Cerebellar nuclear complex (tissue), 1 donor: ENCODE results near the gene XPO5.
"Not testable (repeated sequence)": the region's sequence is repeated elsewhere in the genome, so short reads cannot be mapped to it uniquely, and the experiment has no call there.

Experiments
- DNase-seq, 2 experiments: peaks; one replicate each; lab custom pipeline; 2025; lab: John Stamatoyannopoulos, UW

Gene XPO5

GRCh38 chr6:43575772-43576551 lies at the start of gene XPO5, which contains the start of gene POLH:
TSS of gene XPO5 (minus strand) at chr6:43576038. CDS start at chr6:43575864, 174 bp downstream.
TSS of gene POLH (plus strand) at chr6:43576185. CDS start at chr6:43582320, 6,135 bp downstream.
- DNase-seq: peak; percentile 18 to 47

GRCh38 chr6:43625393-43625992 lies 49.7 kb upstream of the XPO5 start:
- DNase-seq: no peak

GRCh38 chr6:43624786-43625288 lies 49.0 kb upstream of the XPO5 start:
- DNase-seq: no peak

- DNase-seq: no peak
These were observed 48.3 kb upstream of the XPO5 start for GRCh38 chr6:43623880-43624785.

GRCh38 chr6:43622541-43622940 lies 46.7 kb upstream of the XPO5 start:
- DNase-seq: no peak

- DNase-seq: no peak
These were observed 46.0 kb upstream of the XPO5 start for GRCh38 chr6:43621836-43622180.

GRCh38 chr6:43621078-43621835 lies 45.4 kb upstream of the XPO5 start:
- DNase-seq: no peak

GRCh38 chr6:43616725-43617472 lies 41.1 kb upstream of the XPO5 start:
- DNase-seq: no peak

GRCh38 chr6:43614396-43614730 lies 38.5 kb upstream of the XPO5 start:
- no peak for DNase-seq

GRCh38 chr6:43613721-43614395 lies 38.0 kb upstream of the XPO5 start:
- DNase-seq: no peak

GRCh38 chr6:43610431-43610830 lies 34.6 kb upstream of the XPO5 start:
- no peak for DNase-seq

GRCh38 chr6:43609402-43609801 lies 33.6 kb upstream of the XPO5 start:
- no peak for DNase-seq

GRCh38 chr6:43608807-43609206 lies 33.0 kb upstream of the XPO5 start:
- DNase-seq: no peak

- no peak for DNase-seq
These were observed 32.5 kb upstream of the XPO5 start for GRCh38 chr6:43608310-43608763.

GRCh38 chr6:43606019-43606418 lies 30.2 kb upstream of the XPO5 start:
- DNase-seq: no peak

- DNase-seq: no peak
These were observed 28.3 kb upstream of the XPO5 start for GRCh38 chr6:43604174-43604573.

GRCh38 chr6:43600595-43600994 lies 24.8 kb upstream of the XPO5 start:
- no peak for DNase-seq

GRCh38 chr6:43593938-43594337 lies 18.1 kb upstream of the XPO5 start:
- DNase-seq: no peak

- not testable (repeated sequence) for DNase-seq
These were observed 13.7 kb upstream of the XPO5 start for GRCh38 chr6:43589564-43589963.

GRCh38 chr6:43588194-43588593 lies 12.4 kb upstream of the XPO5 start:
- no peak for DNase-seq
